ENCODE results near the gene PDGFRB. TPM values are rescaled to one million over a fixed set of nuclear protein-coding genes. Genes with fewer than 3 reads are reported as not detected.

The PDGFRB gene
- total RNA-seq, 5 donors from 2014 or later (not counting 1 experiment from before 2014, with no cell fraction given) = 0.32 to 3.6 (median 1.6) TPM

DNA sequence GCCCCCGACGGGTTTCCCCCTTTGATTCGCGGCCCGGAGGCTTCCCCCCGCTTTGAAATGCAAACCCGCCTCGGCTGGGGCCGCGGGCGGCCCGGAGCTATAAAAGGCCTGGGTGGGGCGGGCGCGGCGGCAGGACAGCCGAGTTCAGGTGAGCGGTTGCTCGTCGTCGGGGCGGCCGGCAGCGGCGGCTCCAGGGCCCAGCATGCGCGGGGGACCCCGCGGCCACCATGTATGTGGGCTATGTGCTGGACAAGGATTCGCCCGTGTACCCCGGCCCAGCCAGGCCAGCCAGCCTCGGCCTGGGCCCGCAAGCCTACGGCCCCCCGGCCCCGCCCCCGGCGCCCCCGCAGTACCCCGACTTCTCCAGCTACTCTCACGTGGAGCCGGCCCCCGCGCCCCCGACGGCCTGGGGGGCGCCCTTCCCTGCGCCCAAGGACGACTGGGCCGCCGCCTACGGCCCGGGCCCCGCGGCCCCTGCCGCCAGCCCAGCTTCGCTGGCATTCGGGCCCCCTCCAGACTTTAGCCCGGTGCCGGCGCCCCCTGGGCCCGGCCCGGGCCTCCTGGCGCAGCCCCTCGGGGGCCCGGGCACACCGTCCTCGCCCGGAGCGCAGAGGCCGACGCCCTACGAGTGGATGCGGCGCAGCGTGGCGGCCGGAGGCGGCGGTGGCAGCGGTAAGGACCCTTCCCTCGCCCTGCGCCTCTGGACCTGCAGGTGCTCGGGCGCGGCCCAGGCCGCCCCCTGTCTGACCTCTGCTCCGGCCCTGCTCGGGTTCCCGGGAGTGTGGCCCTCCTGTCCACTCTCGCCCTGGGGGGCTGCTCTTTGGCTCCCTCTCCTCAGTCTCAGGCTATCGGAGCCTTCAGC is 11.2 kb upstream of the PDGFRB start, which contains the start of gene CDX1:
Gene CDX1 (plus strand): TSS at position 129 of the 862 bp plus-strand sequence. CDS start 99 bp downstream, at position 228.
- ATAC-seq (replicated peaks in 1 of 4) (no peak), DNase-seq (no peak)
- H3K4me1 Mint-ChIP-seq = peaks cover 0 to 3% (median 2%) of the 10 kb centered on the region in 3 donors
- Histone ChIP-seq H3K4me3 (ENCODE audit: control insufficient read depth in 1 of 2, extremely low read depth in 1 of 2, low read length in 1 of 2) (no peak within 1 kb of the TSS), H3K36me3 (ENCODE audit: control insufficient read depth in 2 of 2, extremely low read depth in 1 of 2, insufficient read depth in 1 of 2, low read length in 1 of 2) (no peaks in the 10 kb centered on the region), H3K27ac (ENCODE audit: low read length) (no peak within 1 kb of the TSS), H3K4me1 (ENCODE audit: control insufficient read depth in 1 of 2, extremely low read depth in 1 of 2, insufficient read depth in 2 of 2, low read length in 2 of 2) (peaks cover 0 to 4% of the 10 kb centered on the region in 2 experiments), H3K27me3 (replicated peaks in 1 of 2; ENCODE audit: control insufficient read depth in 2 of 2, extremely low read depth in 1 of 2, insufficient read depth in 2 of 2, low read length in 1 of 2) (peaks cover 4 to 36% of the 10 kb centered on the region in 2 experiments), H3K9me3 (no peaks in the 10 kb centered on the region)
- CTCF ChIA-PET = no interaction called here
- POLR2A ChIA-PET = no interaction called here
- peaks cover 43 to 57% of the 10 kb centered on the region in 2 donors for H3K27me3 Mint-ChIP-seq
- H3K27ac Mint-ChIP-seq = no peak within 1 kb of the TSS
- WGBS (ENCODE audit: insufficient coverage) = 32% methylated on average over 87 of the region's 93 CpGs
- H3K4me3 Mint-ChIP-seq = no peak within 1 kb of the TSS
- no peaks in the 10 kb centered on the region for H3K9me3 Mint-ChIP-seq
- no peaks in the 10 kb centered on the region for H3K36me3 Mint-ChIP-seq

DNA sequence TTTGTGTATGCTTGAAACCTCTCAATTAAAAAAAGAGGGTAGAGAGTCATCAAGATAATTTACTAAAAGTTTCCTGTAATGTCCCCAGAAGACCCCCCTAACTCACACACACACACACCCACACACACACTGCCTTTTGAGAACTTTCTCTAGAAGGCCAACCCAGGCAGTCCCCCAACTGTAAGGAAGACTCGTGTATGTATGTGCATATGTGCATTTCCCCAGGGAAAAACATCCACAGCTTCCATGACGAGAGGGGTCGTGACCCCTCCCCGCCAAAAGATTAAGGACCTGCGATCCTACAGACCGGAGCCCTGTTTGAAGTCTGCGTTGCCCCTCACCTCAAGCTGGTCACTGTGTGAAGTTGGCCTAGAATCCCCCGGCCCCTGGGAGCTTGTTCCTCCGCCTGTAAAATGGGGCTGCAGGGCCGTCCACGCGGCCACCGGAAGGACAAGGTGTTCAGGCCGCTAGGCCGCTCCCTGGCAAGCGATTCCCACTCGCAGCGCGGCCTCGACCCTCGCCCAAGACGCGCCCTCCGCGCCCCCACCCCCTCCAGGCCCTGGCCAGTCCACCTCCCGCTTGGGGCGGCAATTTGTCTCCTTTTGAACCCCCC is 10.5 kb upstream of the PDGFRB start:
- Histone ChIP-seq H3K9me3 (no peaks in the 10 kb centered on the region), H3K27ac (ENCODE audit: low read length) (no peak overlapping the region), H3K4me3 (ENCODE audit: control insufficient read depth in 1 of 2, extremely low read depth in 1 of 2, low read length in 1 of 2) (no peak overlapping the region), H3K27me3 (replicated peaks in 1 of 2; ENCODE audit: control insufficient read depth in 2 of 2, extremely low read depth in 1 of 2, insufficient read depth in 2 of 2, low read length in 1 of 2) (peaks cover 4 to 40% of the 10 kb centered on the region in 2 experiments), H3K4me1 (ENCODE audit: control insufficient read depth in 1 of 2, extremely low read depth in 1 of 2, insufficient read depth in 2 of 2, low read length in 2 of 2) (peaks cover 0 to 4% of the 10 kb centered on the region in 2 experiments), H3K36me3 (ENCODE audit: control insufficient read depth in 2 of 2, extremely low read depth in 1 of 2, insufficient read depth in 1 of 2, low read length in 1 of 2) (no peaks in the 10 kb centered on the region)
- peaks cover 42 to 62% of the 10 kb centered on the region in 2 donors for H3K27me3 Mint-ChIP-seq
- H3K27ac Mint-ChIP-seq = no peak overlapping the region
- no peak for DNase-seq
- H3K36me3 Mint-ChIP-seq = no peaks in the 10 kb centered on the region
- ATAC-seq (replicated peaks in 1 of 4) = no peak
- WGBS (ENCODE audit: insufficient coverage) = 90% methylated on average over 25 of the region's 27 CpGs
- H3K4me3 Mint-ChIP-seq = no peak overlapping the region
- H3K4me1 Mint-ChIP-seq = peaks cover 0 to 3% (median 2%) of the 10 kb centered on the region in 3 donors
- ChIA-PET CTCF (no interaction called here), POLR2A (no interaction called here)
- no peaks in the 10 kb centered on the region for H3K9me3 Mint-ChIP-seq

DNA sequence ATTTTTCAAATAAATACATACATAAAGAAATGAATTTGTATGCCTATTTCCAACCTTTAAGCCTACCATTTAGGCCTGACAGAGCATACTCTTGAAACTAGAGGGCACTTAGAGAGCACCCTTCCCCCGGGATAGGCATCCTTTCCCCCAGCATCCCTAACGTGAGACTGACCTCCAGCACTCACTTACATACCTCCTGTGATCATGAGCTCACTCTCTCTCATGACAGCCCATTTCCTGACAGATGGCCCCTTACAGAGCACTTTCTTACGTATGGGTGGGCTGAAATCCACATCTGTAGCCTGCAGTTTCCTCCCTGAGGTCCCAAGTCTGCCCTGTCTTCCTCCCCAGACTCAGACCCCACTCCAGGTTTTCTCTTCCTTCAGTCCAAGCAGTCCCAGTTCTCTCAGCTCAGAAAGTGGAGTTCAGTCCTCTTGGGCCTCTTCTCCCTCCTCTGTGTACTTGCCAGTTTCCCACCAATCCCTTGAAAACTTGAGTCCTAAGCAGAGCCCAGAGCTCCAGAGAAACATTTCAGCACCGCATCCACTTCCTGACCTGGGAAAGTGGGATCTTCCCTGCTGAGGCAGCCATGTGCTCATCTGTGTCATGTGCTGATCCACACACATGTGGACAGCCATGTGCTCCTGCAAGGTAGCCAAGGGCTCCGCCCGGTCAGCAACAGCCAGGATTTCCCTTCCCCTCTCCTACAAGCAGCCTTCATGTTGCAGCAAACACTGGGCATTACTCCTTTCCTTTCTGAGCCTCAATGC is 8.8 kb upstream of the PDGFRB start:
- Mint-ChIP-seq H3K4me3 (no peak overlapping the region), H3K36me3 (no peaks in the 10 kb centered on the region), H3K4me1 (peaks cover 0 to 3% (median 2%) of the 10 kb centered on the region in 3 donors), H3K9me3 (no peaks in the 10 kb centered on the region), H3K27me3 (peaks cover 36 to 49% of the 10 kb centered on the region in 2 donors), H3K27ac (no peak overlapping the region)
- Histone ChIP-seq H3K36me3 (ENCODE audit: control insufficient read depth in 2 of 2, extremely low read depth in 1 of 2, insufficient read depth in 1 of 2, low read length in 1 of 2) (no peaks in the 10 kb centered on the region), H3K27me3 (replicated peaks in 1 of 2; ENCODE audit: control insufficient read depth in 2 of 2, extremely low read depth in 1 of 2, insufficient read depth in 2 of 2, low read length in 1 of 2) (peaks cover 4 to 40% of the 10 kb centered on the region in 2 experiments), H3K4me1 (ENCODE audit: control insufficient read depth in 1 of 2, extremely low read depth in 1 of 2, insufficient read depth in 2 of 2, low read length in 2 of 2) (peaks cover 0 to 4% of the 10 kb centered on the region in 2 experiments), H3K4me3 (ENCODE audit: control insufficient read depth in 1 of 2, extremely low read depth in 1 of 2, low read length in 1 of 2) (no peak overlapping the region), H3K9me3 (no peaks in the 10 kb centered on the region), H3K27ac (ENCODE audit: low read length) (no peak overlapping the region)
- POLR2A ChIA-PET = no interaction called here
- ATAC-seq (replicated peaks in 1 of 4) = no peak
- WGBS (ENCODE audit: insufficient coverage) = 66% methylated on average over 6 of the region's 6 CpGs
- CTCF ChIA-PET = no interaction called here
- DNase-seq = no peak

DNA sequence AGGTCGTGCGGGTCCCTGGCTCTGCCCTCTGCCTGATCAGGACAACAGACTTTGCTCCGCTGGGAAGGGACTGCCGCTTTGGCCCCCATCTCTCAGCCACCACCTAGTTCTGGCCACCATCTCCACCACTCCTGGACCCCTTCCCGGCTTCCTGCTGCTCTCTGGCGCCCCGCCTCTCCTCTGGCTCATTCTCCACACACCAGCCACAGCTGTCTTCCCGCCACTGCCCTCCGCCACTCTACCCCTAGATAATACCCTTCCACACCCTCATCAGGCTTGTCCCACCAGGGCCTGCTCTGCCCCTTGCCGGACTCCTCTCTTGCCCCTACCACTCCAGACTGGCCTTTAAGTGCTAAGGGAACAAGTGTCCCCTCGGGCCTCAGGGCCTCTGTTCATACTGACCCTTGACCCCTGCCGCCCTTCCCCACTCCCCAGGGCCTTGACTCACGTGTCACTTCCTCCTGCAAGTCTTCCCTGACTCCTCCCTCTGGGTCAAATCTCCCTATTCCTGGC is 8.0 kb upstream of the PDGFRB start:
- POLR2A ChIA-PET = no interaction called here
- peaks cover 4 to 38% of the 10 kb centered on the region in 2 experiments for H3K27me3 ChIP-seq (replicated peaks in 1 of 2; ENCODE audit: control insufficient read depth in 2 of 2, extremely low read depth in 1 of 2, insufficient read depth in 2 of 2, low read length in 1 of 2)
- Mint-ChIP-seq H3K36me3 (no peaks in the 10 kb centered on the region), H3K4me1 (peaks cover 0 to 3% (median 2%) of the 10 kb centered on the region in 3 donors), H3K27me3 (peaks cover 30 to 41% of the 10 kb centered on the region in 2 donors), H3K9me3 (no peaks in the 10 kb centered on the region), H3K4me3 (no peak overlapping the region), H3K27ac (no peak overlapping the region)
- H3K27ac ChIP-seq (ENCODE audit: low read length) = no peak overlapping the region
- DNase-seq (no peak), ATAC-seq (replicated peaks in 1 of 4) (no peak)
- H3K36me3 ChIP-seq (ENCODE audit: control insufficient read depth in 2 of 2, extremely low read depth in 1 of 2, insufficient read depth in 1 of 2, low read length in 1 of 2) = no peaks in the 10 kb centered on the region
- no peak overlapping the region for H3K4me3 ChIP-seq (ENCODE audit: control insufficient read depth in 1 of 2, extremely low read depth in 1 of 2, low read length in 1 of 2)
- no peaks in the 10 kb centered on the region for H3K9me3 ChIP-seq
- peaks cover 0 to 4% of the 10 kb centered on the region in 2 experiments for H3K4me1 ChIP-seq (ENCODE audit: control insufficient read depth in 1 of 2, extremely low read depth in 1 of 2, insufficient read depth in 2 of 2, low read length in 2 of 2)
- 78% methylated on average over 12 of the region's 13 CpGs for WGBS (ENCODE audit: insufficient coverage)
- CTCF ChIA-PET = interaction anchor here (0.5 to 0.8 kb wide), 3 partner anchors 36 to 862 kb away, joined by 3 to 4 read pairs (median 3); no protein-coding TSS in a partner anchor

DNA sequence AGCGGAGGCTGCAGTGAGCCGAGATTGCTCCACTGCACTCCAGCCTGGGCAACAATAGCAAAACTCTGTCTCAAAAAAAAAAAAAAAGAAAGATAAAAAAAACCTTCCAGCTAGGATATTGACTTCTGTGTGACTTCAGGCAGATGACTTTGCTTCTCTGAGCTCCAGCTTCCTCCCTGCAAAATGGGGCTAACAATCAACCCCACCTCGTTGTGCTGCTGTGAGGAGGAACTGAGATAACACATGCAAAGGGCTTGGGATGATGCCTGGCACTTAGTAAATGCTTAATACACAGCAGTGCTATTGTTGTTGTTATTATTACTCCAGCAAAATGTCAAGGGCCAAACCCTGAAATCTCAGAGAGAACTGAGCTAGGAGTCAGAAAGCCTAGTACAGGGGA is 7.4 kb upstream of the PDGFRB start:
- no peaks in the 10 kb centered on the region for H3K36me3 ChIP-seq (ENCODE audit: control insufficient read depth in 2 of 2, extremely low read depth in 1 of 2, insufficient read depth in 1 of 2, low read length in 1 of 2)
- no peaks in the 10 kb centered on the region for H3K9me3 ChIP-seq
- no peak overlapping the region for H3K27ac ChIP-seq (ENCODE audit: low read length)
- no peaks in the 10 kb centered on the region for H3K36me3 Mint-ChIP-seq
- POLR2A ChIA-PET = no interaction called here
- H3K27me3 Mint-ChIP-seq = peaks cover 25 to 35% of the 10 kb centered on the region in 2 donors
- no peak for ATAC-seq (replicated peaks in 1 of 4)
- H3K9me3 Mint-ChIP-seq = no peaks in the 10 kb centered on the region
- H3K4me3 ChIP-seq (ENCODE audit: control insufficient read depth in 1 of 2, extremely low read depth in 1 of 2, low read length in 1 of 2) = no peak overlapping the region
- H3K4me1 Mint-ChIP-seq = peaks cover 0 to 3% (median 2%) of the 10 kb centered on the region in 3 donors
- no peak overlapping the region for H3K27ac Mint-ChIP-seq
- CTCF ChIA-PET = interaction anchor here (0.5 to 0.8 kb wide), 3 partner anchors 36 to 861 kb away, joined by 3 to 4 read pairs (median 3); no protein-coding TSS in a partner anchor
- peaks cover 1 to 40% of the 10 kb centered on the region in 2 experiments for H3K27me3 ChIP-seq (replicated peaks in 1 of 2; ENCODE audit: control insufficient read depth in 2 of 2, extremely low read depth in 1 of 2, insufficient read depth in 2 of 2, low read length in 1 of 2)
- H3K4me3 Mint-ChIP-seq = no peak overlapping the region
- DNase-seq = no peak
- WGBS (ENCODE audit: insufficient coverage) = no CpG with 5 or more reads among the region's 3 CpGs
- H3K4me1 ChIP-seq (ENCODE audit: control insufficient read depth in 1 of 2, extremely low read depth in 1 of 2, insufficient read depth in 2 of 2, low read length in 2 of 2) = peaks cover 0 to 4% of the 10 kb centered on the region in 2 experiments

DNA sequence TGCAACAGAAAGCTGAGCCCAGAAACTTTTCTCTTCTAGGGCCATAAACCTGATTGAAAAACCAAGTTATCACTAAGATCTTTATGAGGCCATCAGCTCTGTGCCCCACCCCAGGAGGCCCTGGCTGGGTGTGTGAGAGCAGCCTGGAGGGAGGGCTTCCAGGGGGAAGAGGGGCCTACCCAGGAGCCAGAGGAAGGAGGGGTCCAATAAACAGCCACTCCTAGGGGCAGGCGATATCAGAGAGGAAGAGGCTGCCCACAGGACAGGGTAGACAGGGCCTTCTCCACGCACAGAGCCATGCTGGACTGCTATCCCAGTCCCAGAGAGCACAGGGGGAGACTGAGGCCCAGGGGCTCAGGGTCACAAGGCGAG is 6.5 kb upstream of the PDGFRB start:
- ATAC-seq (replicated peaks in 1 of 4) (no peak), DNase-seq (no peak)
- no peaks in the 10 kb centered on the region for H3K36me3 Mint-ChIP-seq
- no peak overlapping the region for H3K27ac ChIP-seq (ENCODE audit: low read length)
- POLR2A ChIA-PET = no interaction called here
- H3K4me1 ChIP-seq (ENCODE audit: control insufficient read depth in 1 of 2, extremely low read depth in 1 of 2, insufficient read depth in 2 of 2, low read length in 2 of 2) = no peaks in the 10 kb centered on the region
- H3K27me3 Mint-ChIP-seq = peaks cover 26 to 35% of the 10 kb centered on the region in 2 donors
- no peak overlapping the region for H3K4me3 ChIP-seq (ENCODE audit: control insufficient read depth in 1 of 2, extremely low read depth in 1 of 2, low read length in 1 of 2)
- no peak overlapping the region for H3K4me3 Mint-ChIP-seq
- WGBS (ENCODE audit: insufficient coverage) = 60% methylated on average over 3 of the region's 3 CpGs
- H3K27me3 ChIP-seq (replicated peaks in 1 of 2; ENCODE audit: control insufficient read depth in 2 of 2, extremely low read depth in 1 of 2, insufficient read depth in 2 of 2, low read length in 1 of 2) = peaks cover 0 to 39% of the 10 kb centered on the region in 2 experiments
- no peaks in the 10 kb centered on the region for H3K36me3 ChIP-seq (ENCODE audit: control insufficient read depth in 2 of 2, extremely low read depth in 1 of 2, insufficient read depth in 1 of 2, low read length in 1 of 2)
- no peak overlapping the region for H3K27ac Mint-ChIP-seq
- H3K9me3 Mint-ChIP-seq = no peaks in the 10 kb centered on the region
- H3K4me1 Mint-ChIP-seq = no peaks in the 10 kb centered on the region
- CTCF ChIA-PET = interaction anchor here in 1 of 2 donors (0.9 kb wide), 1 partner anchor 56 kb away, joined by 3 read pairs; no protein-coding TSS in a partner anchor
- no peaks in the 10 kb centered on the region for H3K9me3 ChIP-seq
